ENCODE data around the gene FAM43A. TPM values are rescaled to one million over a fixed set of nuclear protein-coding genes. Genes with fewer than 3 reads are reported as not detected.

Gene FAM43A
- total and polyA plus RNA-seq, 10 of the 15 experiments (the other 5 are each of a cell fraction or from before 2014, with no cell fraction given): 0.27 to 5.0 (median 1.1) TPM

GRCh38 chr3:194718079-194718478 lies 32.4 kb downstream of the FAM43A start (continued):
- TF ChIP-seq ZNF207 (IDR thresholded peaks at IDR 0.05; ENCODE audit: borderline replicate concordance): no peak
- no peak for TF ChIP-seq IRF4 (IDR thresholded peaks at IDR 0.05; ENCODE audit: low read depth, low read length)
- TF ChIP-seq FOXM1 (IDR thresholded peaks at IDR 0.05; ENCODE audit: low read depth, low read length): no peak
- no peak for TF ChIP-seq LARP7 (IDR thresholded peaks at IDR 0.05)

GRCh38 chr3:194720048-194720447 lies 34.4 kb downstream of the FAM43A start:
- Histone ChIP-seq H2AFZ (ENCODE audit: control insufficient read depth, low read depth, low read length) (no peak overlapping the region), H3K9me3 (replicated peaks; ENCODE audit: control insufficient read depth, insufficient read depth, low read length) (no peaks in the 10 kb centered on the region), H4K20me1 (ENCODE audit: control insufficient read depth, insufficient read depth) (no peaks in the 10 kb centered on the region), H3K9ac (ENCODE audit: control insufficient read depth, insufficient read depth, low read length) (no peak overlapping the region), H3K27ac (ENCODE audit: control insufficient read depth, insufficient read depth) (no peak overlapping the region), H3K36me3 (ENCODE audit: control insufficient read depth in 2 of 2, insufficient read depth in 2 of 2, low read length in 1 of 2) (no peaks in the 10 kb centered on the region), H3K4me1 (ENCODE audit: control insufficient read depth, insufficient read depth, low read length) (no peaks in the 10 kb centered on the region), H3K4me2 (ENCODE audit: control insufficient read depth, insufficient read depth) (no peak overlapping the region), H3K27me3 (replicated peaks in 1 of 2; ENCODE audit: control insufficient read depth in 2 of 2, insufficient read depth in 2 of 2, low read length in 1 of 2) (peaks cover 0 to 2% of the 10 kb centered on the region in 2 experiments; a peak in 2 of 4 replicates), H3K4me3 (no peak overlapping the region), H3K79me2 (ENCODE audit: control insufficient read depth, insufficient read depth, low read length) (no peaks in the 10 kb centered on the region)
- BruUV-seq (replicated peaks): no TSS peak
- no peak for ATAC-seq
- no peak for TF ChIP-seq KLF5 (IDR thresholded peaks at IDR 0.05; ENCODE audit: partially characterized antibody)
- TF ChIP-seq SREBF2 (IDR thresholded peaks at IDR 0.05; ENCODE audit: low read length): no peak
- no peak for TF ChIP-seq IRF5 (IDR thresholded peaks at IDR 0.05; ENCODE audit: borderline replicate concordance)
- no peak for TF ChIP-seq MTA2 (IDR thresholded peaks at IDR 0.05; ENCODE audit: low read depth)
- no peak for TF ChIP-seq EZH2 (IDR thresholded peaks at IDR 0.05; ENCODE audit: borderline replicate concordance, control insufficient read depth, low read depth, low read length)
- no peak for TF ChIP-seq NR2F1 (conservative IDR thresholded peaks at IDR 0.05)
- TF ChIP-seq SMAD5 (IDR thresholded peaks at IDR 0.05; ENCODE audit: low read depth): no peak
- TF ChIP-seq ATF2 (IDR thresholded peaks at IDR 0.05; ENCODE audit: low read length): no peak
- no peak for TF ChIP-seq NR2C1 (IDR thresholded peaks at IDR 0.05)
- TF ChIP-seq BRCA1 (IDR thresholded peaks at IDR 0.05; ENCODE audit: low read depth, low read length): no peak
- no peak for TF ChIP-seq NFXL1 (IDR thresholded peaks at IDR 0.05; ENCODE audit: borderline replicate concordance)
- TF ChIP-seq STAT1 (conservative IDR thresholded peaks at IDR 0.05): no peak
- no peak for TF ChIP-seq E2F4 (IDR thresholded peaks at IDR 0.05; ENCODE audit: low read depth, low read length)
- no peak for TF ChIP-seq CHD4 (IDR thresholded peaks at IDR 0.05)
- POLR2A ChIA-PET: no interaction called here
- FAIRE-seq: no peak
- RAD21 ChIA-PET (ENCODE audit: unreplicated experiment): no interaction called here
- SMC1A ChIA-PET (ENCODE audit: uncharacterized antibody, unreplicated experiment): interaction anchor here (1.5 kb wide), 1 partner anchor 13 kb away, joined by 3 read pairs; no protein-coding TSS in a partner anchor
- DNase-seq (ENCODE audit: low read depth, low spot score): no peak
- 41% methylated on average over 6 of the region's 6 CpGs for WGBS (ENCODE audit: insufficient coverage, insufficient replicate concordance, low lambda C conversion rate, missing lambda C conversion rate)
- CTCF ChIA-PET: interaction anchor here (0.9 to 1.4 kb wide), 2 partner anchors 10 to 16 kb away, joined by 3 read pairs; no protein-coding TSS in a partner anchor
- intact Hi-C loops (cut with micrococcal nuclease; ENCODE audit: unreplicated experiment): no loop called here
- in situ Hi-C loops (cut with MboI): no loop called here

Data from GM12878 (cell line).